Pancreas (tissue), 10 donors: ENCODE data around the gene HOXB5. TPM values are rescaled to one million over a fixed set of nuclear protein-coding genes. Genes with fewer than 3 reads are reported as not detected.

Experiments
- ATAC-seq, 4 donors: fragments of 200-7000 bp; cut with Tn5 transposase; one replicate each; pipeline versions ENCODE4 v1.8.0 to v1.9.1; 2020; ENCODE audit warnings: mild to moderate bottlenecking in 4 of 4, moderate library complexity in 4 of 4
- DNase-seq, 6 donors: peaks; one replicate each; pipeline ENCODE4 v3.0.0-alpha.2; 2020
- FAIRE-seq: peaks from 2 replicates; lab custom pipeline; 2012; peaks lifted over from hg19 to GRCh38; lab: Jason Lieb, UNC
- H3K27ac ChIP-seq, 4 donors: fragments of 200-600 bp; sonication (generic); 1 replicate in 3 of 4; 2 replicates in 1 of 4; pipeline versions ENCODE4 v1.5.0 to v1.8.0; 2020
- H3K27me3 ChIP-seq, 4 donors: fragments of 200-600 bp; one replicate each; pipeline ENCODE4 v1.8.0; 2021
- H3K36me3 ChIP-seq, 3 donors: fragments of 200-600 bp; sonication (generic) in 1 of 3; one replicate each; pipeline versions ENCODE4 v1.5.0 to v1.8.0; 2020 to 2021
- H3K4me1 ChIP-seq, 3 donors: fragments of 200-600 bp; one replicate each; pipeline ENCODE4 v1.8.0; 2021
- H3K4me3 ChIP-seq, 4 donors: fragments of 200-600 bp; sonication (generic) in 2 of 4; one replicate each; pipeline versions ENCODE4 v1.5.0 to v1.8.0; 2020 to 2021
- H3K9me3 ChIP-seq, 4 donors: fragments of 200-600 bp; one replicate each; pipeline ENCODE4 v1.8.0; 2021
- CTCF ChIP-seq, 4 donors: fragments of 200-600 bp; sonication (generic) in 3 of 4; IDR thresholded peaks; one replicate each; pipeline versions ENCODE4 v1.5.0 to v1.8.0; 2021; ENCODE audit warnings: antibody characterized with exemption in 4 of 4
- WGBS, 2 donors: extraction: QIAGEN DNeasy Blood & Tissue Kit; methylation state at CpG; one replicate each; pipeline ENCODE4 v1.1.7; 2013; 5-methylcytosine and 5-hydroxymethylcytosine counted together
- intact Hi-C, 3 donors: fragments of 100-400 bp; cut with DNase I; formaldehyde crosslinking; loops; one replicate each; pipeline versions ENCODE4 v1.11.1 to v1.14.2; 2022
- polyA plus RNA-seq, 2 donors: library from polyadenylated mRNA; stranded (reverse); fragments of 200-250 nt; gene quantifications; one replicate each; pipeline ENCODE4 v1.2.3, GENCODE V29; 2013
- total RNA-seq, 6 donors: library from RNA; stranded (reverse); fragmentation: NEBNext Ultra II Directional in 4 of 6; extraction: Animal tissue kit (Norgen Biotek cat#: 25700) in 4 of 6; gene quantifications; one replicate each; pipeline versions ENCODE4 v1.2.1 to v1.2.4, GENCODE V29; 2021 to 2023
- donor health status: healthy with polysubstance abuse.
- donor health status: DM: no; HTN: no; CAD: no; lungs with moderate emphysema.
- donor health status: DM: no; HTN: no; CAD: no.
- donor health status: control.
- donor health status: control.
- donor health status: Bipolar disorder and iron deficiency.
- donor health status: DM: yes; HTN: yes; CAD: no.
- donor health status: DM: no; HTN: no; CAD: no.
- donor health status: DM: no; HTN: no; CAD: no.
- donor health status: DM: yes; HTN: yes; CAD: no.

Gene HOXB5
- total and polyA plus RNA-seq, 8 donors: 0.19 to 1.0 (median 0.38) TPM

GRCh38 chr17:48564188-48565021 is 29.2 kb downstream of the HOXB5 start:
- ATAC-seq: peak in 1 of 4 donors; percentile 28
- peak overlapping the region in 3 of 4 donors; percentile 5 to 34 (median 21) for H3K4me3 ChIP-seq
- no peak for FAIRE-seq
- intact Hi-C loops: no loop called here
- H3K9me3 ChIP-seq: no peaks in the 10 kb centered on the region
- H3K36me3 ChIP-seq: no peaks in the 10 kb centered on the region
- no peak for TF ChIP-seq CTCF (IDR thresholded peaks at IDR 0.05)
- peak in 1 of 6 donors; percentile 66 for DNase-seq
- H3K4me1 ChIP-seq: no peaks in the 10 kb centered on the region
- H3K27ac ChIP-seq: peak overlapping the region in 1 of 4 donors; percentile 19
- peaks cover 0 to 20% (median under 1%) of the 10 kb centered on the region in 4 donors for H3K27me3 ChIP-seq
- 7 to 9% methylated on average over 43 to 73 of the region's 73 CpGs for WGBS, 2 donors

GRCh38 chr17:48563867-48564187 is 29.8 kb downstream of the HOXB5 start:
- Histone ChIP-seq H3K4me3 (peak overlapping the region in 1 of 4 donors; percentile 34), H3K9me3 (no peaks in the 10 kb centered on the region), H3K27ac (no peak overlapping the region), H3K27me3 (peaks cover 0 to 20% (median 0%) of the 10 kb centered on the region in 4 donors), H3K4me1 (no peaks in the 10 kb centered on the region), H3K36me3 (no peaks in the 10 kb centered on the region)
- intact Hi-C loops: no loop called here
- FAIRE-seq (no peak), ATAC-seq (no peak), DNase-seq (no peak)
- TF ChIP-seq CTCF (IDR thresholded peaks at IDR 0.05): no peak
- WGBS, 2 donors: 20 to 21% methylated on average over 10 of the region's 10 CpGs

GRCh38 chr17:48563385-48563838 is 30.2 kb downstream of the HOXB5 start:
- no peaks in the 10 kb centered on the region for H3K36me3 ChIP-seq
- no peak for ATAC-seq
- FAIRE-seq: no peak
- no peak for DNase-seq
- H3K27me3 ChIP-seq: peaks cover 0 to 20% (median 0%) of the 10 kb centered on the region in 4 donors
- no peak overlapping the region for H3K27ac ChIP-seq
- H3K9me3 ChIP-seq: no peaks in the 10 kb centered on the region
- H3K4me3 ChIP-seq: no peak overlapping the region
- 46 to 56% methylated on average over 6 of the region's 6 CpGs for WGBS, 2 donors
- TF ChIP-seq CTCF (IDR thresholded peaks at IDR 0.05): no peak
- intact Hi-C loops: no loop called here
- no peaks in the 10 kb centered on the region for H3K4me1 ChIP-seq

GRCh38 chr17:48562934-48563333 is 30.6 kb downstream of the HOXB5 start:
- H3K4me3 ChIP-seq: no peak overlapping the region
- peaks cover 0 to 15% (median 0%) of the 10 kb centered on the region in 4 donors for H3K27me3 ChIP-seq
- no peaks in the 10 kb centered on the region for H3K4me1 ChIP-seq
- no peak overlapping the region for H3K27ac ChIP-seq
- DNase-seq (no peak), FAIRE-seq (no peak), ATAC-seq (no peak)
- H3K36me3 ChIP-seq: no peaks in the 10 kb centered on the region
- TF ChIP-seq CTCF (IDR thresholded peaks at IDR 0.05): no peak
- intact Hi-C loops: no loop called here
- 42 to 45% methylated on average over 5 of the region's 5 CpGs for WGBS, 2 donors
- no peaks in the 10 kb centered on the region for H3K9me3 ChIP-seq
